WERI-Rb-1 (cell line): Measurements from ENCODE around the gene ZFP69B.

ENCODE experiments used
- DNase-seq: peaks from one replicate; pipeline ENCODE4 v3.0.0-alpha.2; 2020
- H3K27ac ChIP-seq: fragments of 250-450 bp; sonication (Bioruptor Pico); 2 replicates; pipeline ENCODE4 v1.5.1; 2020; ENCODE audit warnings: mild to moderate bottlenecking, moderate library complexity
- H3K27me3 ChIP-seq: fragments of 250-450 bp; sonication (Bioruptor Pico); 2 replicates; pipeline ENCODE4 v1.5.1; 2021; ENCODE audit warnings: mild to moderate bottlenecking, low read depth, moderate library complexity; ENCODE audit not compliant: insufficient read depth, severe bottlenecking
- H3K36me3 ChIP-seq: fragments of 250-450 bp; sonication (Bioruptor Pico); 2 replicates; pipeline ENCODE4 v1.5.1; 2020; ENCODE audit warnings: mild to moderate bottlenecking, moderate library complexity
- H3K4me3 ChIP-seq: 2 replicates; pipeline ENCODE4 v1.5.1; 2011; ENCODE audit warnings: low read depth, mild to moderate bottlenecking, control low read depth, low read length
- H3K9me3 ChIP-seq: fragments of 250-450 bp; sonication (Bioruptor Pico); 2 replicates; pipeline ENCODE4 v1.5.1; 2021; ENCODE audit warnings: mild to moderate bottlenecking, moderate library complexity; ENCODE audit not compliant: severe bottlenecking
- CTCF ChIP-seq: IDR thresholded peaks from 2 replicates; pipeline ENCODE4 v1.5.1; 2011; ENCODE audit warnings: low read depth, mild to moderate bottlenecking, control low read depth, inconsistent platforms, low read length

Gene ZFP69B

GRCh38 chr1:40407453-40407852 lies 42.8 kb upstream of the ZFP69B start:
- no peak overlapping the region for H3K27ac ChIP-seq
- H3K9me3 ChIP-seq = no peaks in the 10 kb centered on the region
- no peaks in the 10 kb centered on the region for H3K27me3 ChIP-seq
- DNase-seq = no peak
- H3K36me3 ChIP-seq = no peaks in the 10 kb centered on the region; the same call in 1 of the 2 replicates
- TF ChIP-seq CTCF = no peak
- no peak overlapping the region for H3K4me3 ChIP-seq

DNA sequence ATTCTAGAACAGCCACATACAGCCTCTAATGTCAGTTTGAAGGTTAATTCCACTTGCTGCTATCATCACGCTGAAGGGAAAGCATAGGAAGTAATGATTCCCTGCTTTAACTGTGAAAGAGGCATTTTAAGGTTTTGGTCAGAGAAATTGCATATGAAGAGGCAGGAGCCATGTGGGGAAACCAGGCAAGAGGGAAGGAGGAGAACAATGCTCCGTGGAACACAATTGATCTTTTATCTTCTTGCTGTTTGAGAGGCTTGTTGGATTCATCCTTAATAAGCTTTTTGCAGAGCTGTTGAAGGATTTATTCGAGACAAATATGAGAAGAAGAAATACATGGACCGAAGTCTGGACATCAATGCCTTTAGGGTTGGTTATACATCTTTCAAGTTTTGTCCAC lies 40.8 kb upstream of the ZFP69B start:
- Histone ChIP-seq H3K27ac (no peak overlapping the region), H3K27me3 (no peaks in the 10 kb centered on the region), H3K36me3 (no peaks in the 10 kb centered on the region; the same call in 1 of the 2 replicates), H3K9me3 (no peaks in the 10 kb centered on the region), H3K4me3 (no peak overlapping the region)
- no peak for TF ChIP-seq CTCF
- no peak for DNase-seq

GRCh38 chr1:40411294-40411693 lies 39.0 kb upstream of the ZFP69B start:
- no peaks in the 10 kb centered on the region for H3K27me3 ChIP-seq
- no peaks in the 10 kb centered on the region for H3K9me3 ChIP-seq
- no peak for TF ChIP-seq CTCF
- H3K27ac ChIP-seq = no peak overlapping the region
- DNase-seq = no peak
- H3K4me3 ChIP-seq = no peak overlapping the region
- peaks cover 10% of the 10 kb centered on the region for H3K36me3 ChIP-seq

- Histone ChIP-seq H3K4me3 (no peak overlapping the region), H3K27me3 (no peaks in the 10 kb centered on the region), H3K36me3 (peaks cover 16% of the 10 kb centered on the region), H3K9me3 (no peaks in the 10 kb centered on the region), H3K27ac (no peak overlapping the region)
- no peak for TF ChIP-seq CTCF
- DNase-seq = no peak
Measured at GRCh38 chr1:40411843-40412242, 38.4 kb upstream of the ZFP69B start.

GRCh38 chr1:40413527-40414252 lies 36.6 kb upstream of the ZFP69B start:
- Histone ChIP-seq H3K9me3 (no peaks in the 10 kb centered on the region), H3K27ac (no peak overlapping the region), H3K4me3 (no peak overlapping the region), H3K36me3 (peaks cover 28% of the 10 kb centered on the region), H3K27me3 (no peaks in the 10 kb centered on the region)
- no peak for TF ChIP-seq CTCF
- DNase-seq = no peak

DNA sequence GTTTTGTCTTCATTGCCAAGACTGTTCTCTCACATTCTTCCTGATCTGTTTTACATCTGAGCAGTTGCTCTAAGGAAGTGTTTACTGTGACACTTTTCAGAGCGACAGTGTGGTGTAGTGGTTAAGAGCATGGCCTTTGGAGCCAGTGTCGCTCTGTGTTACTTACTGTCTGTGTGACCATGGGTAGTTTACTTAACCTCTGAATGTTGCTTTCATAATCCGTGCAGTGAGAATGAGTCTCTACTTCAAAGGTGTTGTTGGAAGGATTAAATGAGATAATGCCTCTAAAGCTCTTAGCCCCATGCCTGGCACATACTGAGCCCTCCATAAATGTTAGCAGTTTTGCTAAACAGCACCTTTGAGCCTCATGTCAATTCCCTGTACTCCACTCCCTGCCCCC lies 35.9 kb upstream of the ZFP69B start:
- TF ChIP-seq CTCF = no peak
- no peak for DNase-seq

More for the DNA sequence above, 35.9 kb upstream of the ZFP69B start:
- H3K27me3 ChIP-seq = no peaks in the 10 kb centered on the region
- no peaks in the 10 kb centered on the region for H3K9me3 ChIP-seq
- H3K4me3 ChIP-seq = no peak overlapping the region
- no peak overlapping the region for H3K27ac ChIP-seq
- peaks cover 31% of the 10 kb centered on the region for H3K36me3 ChIP-seq
